Measurements from ENCODE around the gene ZNF787.

The ZNF787 gene

GRCh38 chr19:56159009-56159559 is 38.0 kb upstream of the ZNF787 start:
- no peaks in the 10 kb centered on the region for H3K27me3 ChIP-seq (ENCODE audit: insufficient read depth, low read length, poor library complexity)
- no peak overlapping the region for H3K9ac ChIP-seq (ENCODE audit: low read depth, low read length)
- H3K4me1 ChIP-seq (ENCODE audit: insufficient read depth, low read length): peaks cover 32% of the 10 kb centered on the region
- no peak for TF ChIP-seq EZH2 (IDR thresholded peaks at IDR 0.05; ENCODE audit: borderline replicate concordance, low read depth, low read length, severe bottlenecking)
- TF ChIP-seq CTCF (IDR thresholded peaks at IDR 0.05; ENCODE audit: borderline replicate concordance, extremely low read depth, low read length, poor library complexity, severe bottlenecking): no peak
- H3K4me3 ChIP-seq (ENCODE audit: low read depth in 1 of 2, low read length in 2 of 2): no peak overlapping the region
- H3K36me3 ChIP-seq (ENCODE audit: insufficient read depth, low read length): peaks cover 72% of the 10 kb centered on the region
- peaks cover 8% of the 10 kb centered on the region; the same call in 1 of the 2 replicates for H4K20me1 ChIP-seq (ENCODE audit: insufficient read depth, low read length)
- H3K4me2 ChIP-seq (ENCODE audit: insufficient read depth, low read length): no peak overlapping the region
- H3K27ac ChIP-seq (ENCODE audit: low read length): no peak overlapping the region
- no peaks in the 10 kb centered on the region for H3K79me2 ChIP-seq (ENCODE audit: insufficient read depth, low read length)
- H2AFZ ChIP-seq (ENCODE audit: low read depth, low read length): no peak overlapping the region
- ATAC-seq (ENCODE audit: insufficient read depth, low read depth) (no peak), DNase-seq (no peak)
- H3K9me3 ChIP-seq (ENCODE audit: insufficient read depth, low read length, severe bottlenecking): peaks cover 2% of the 10 kb centered on the region

- Histone ChIP-seq H3K4me3 (ENCODE audit: low read depth in 1 of 2, low read length in 2 of 2) (no peak overlapping the region), H3K36me3 (ENCODE audit: insufficient read depth, low read length) (peaks cover 79% of the 10 kb centered on the region), H3K4me1 (ENCODE audit: insufficient read depth, low read length) (peaks cover 24% of the 10 kb centered on the region)
These were observed 37.2 kb upstream of the ZNF787 start for GRCh38 chr19:56158170-56158757.

GRCh38 chr19:56156768-56157167 is 35.7 kb upstream of the ZNF787 start:
- Histone ChIP-seq H3K27ac (ENCODE audit: low read length) (no peak overlapping the region), H3K4me3 (ENCODE audit: low read depth in 1 of 2, low read length in 2 of 2) (no peak overlapping the region), H2AFZ (ENCODE audit: low read depth, low read length) (no peak overlapping the region), H3K9me3 (ENCODE audit: insufficient read depth, low read length, severe bottlenecking) (no peaks in the 10 kb centered on the region), H3K79me2 (ENCODE audit: insufficient read depth, low read length) (peaks cover 12% of the 10 kb centered on the region; the same call in 1 of the 2 replicates), H4K20me1 (ENCODE audit: insufficient read depth, low read length) (peaks cover 23% of the 10 kb centered on the region), H3K4me1 (ENCODE audit: insufficient read depth, low read length) (peaks cover 9% of the 10 kb centered on the region), H3K36me3 (ENCODE audit: insufficient read depth, low read length) (peaks cover 78% of the 10 kb centered on the region), H3K9ac (ENCODE audit: low read depth, low read length) (no peak overlapping the region), H3K27me3 (ENCODE audit: insufficient read depth, low read length, poor library complexity) (no peaks in the 10 kb centered on the region), H3K4me2 (ENCODE audit: insufficient read depth, low read length) (no peak overlapping the region)
- ATAC-seq (ENCODE audit: insufficient read depth, low read depth) (no peak), DNase-seq (no peak)
- no peak for TF ChIP-seq CTCF (IDR thresholded peaks at IDR 0.05; ENCODE audit: borderline replicate concordance, extremely low read depth, low read length, poor library complexity, severe bottlenecking)
- TF ChIP-seq EZH2 (IDR thresholded peaks at IDR 0.05; ENCODE audit: borderline replicate concordance, low read depth, low read length, severe bottlenecking): no peak

More at GRCh38 chr19:56158170-56158757, 37.2 kb upstream of the ZNF787 start:
- ATAC-seq (ENCODE audit: insufficient read depth, low read depth) (no peak), DNase-seq (no peak)
- Histone ChIP-seq H3K4me2 (ENCODE audit: insufficient read depth, low read length) (no peak overlapping the region), H3K9me3 (ENCODE audit: insufficient read depth, low read length, severe bottlenecking) (peaks cover under 1% of the 10 kb centered on the region), H3K27me3 (ENCODE audit: insufficient read depth, low read length, poor library complexity) (no peaks in the 10 kb centered on the region), H3K79me2 (ENCODE audit: insufficient read depth, low read length) (peaks cover under 1% of the 10 kb centered on the region; the same call in 1 of the 2 replicates), H3K9ac (ENCODE audit: low read depth, low read length) (no peak overlapping the region), H2AFZ (ENCODE audit: low read depth, low read length) (no peak overlapping the region), H3K27ac (ENCODE audit: low read length) (no peak overlapping the region), H4K20me1 (ENCODE audit: insufficient read depth, low read length) (peaks cover 14% of the 10 kb centered on the region; the same call in 1 of the 2 replicates)
- TF ChIP-seq CTCF (IDR thresholded peaks at IDR 0.05; ENCODE audit: borderline replicate concordance, extremely low read depth, low read length, poor library complexity, severe bottlenecking): no peak
- no peak for TF ChIP-seq EZH2 (IDR thresholded peaks at IDR 0.05; ENCODE audit: borderline replicate concordance, low read depth, low read length, severe bottlenecking)
